ENCODE measurements around the gene NRCAM.

Gene NRCAM

DNA sequence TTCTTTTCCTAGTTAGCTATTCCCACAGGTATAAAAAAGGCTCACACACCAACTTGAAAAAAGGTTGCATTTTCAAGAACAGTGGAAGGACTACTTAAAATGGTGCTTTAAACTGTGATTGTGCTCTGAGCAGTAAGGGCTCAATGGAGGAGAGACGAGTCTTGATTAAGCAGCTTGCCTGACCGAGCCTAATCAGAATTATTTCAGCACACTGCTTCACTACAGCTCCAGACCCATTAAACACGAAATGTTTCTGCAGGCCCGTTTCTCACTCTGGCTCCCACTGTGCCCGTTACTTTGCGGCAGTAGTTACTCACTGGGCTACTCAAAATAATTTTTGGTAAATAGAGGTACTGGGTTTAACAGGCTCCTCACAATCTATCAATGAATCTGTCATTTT, 126.0 kb downstream of the NRCAM start:
- H3K27ac ChIP-seq = no peak overlapping the region
- DNase-seq = no peak

DNA sequence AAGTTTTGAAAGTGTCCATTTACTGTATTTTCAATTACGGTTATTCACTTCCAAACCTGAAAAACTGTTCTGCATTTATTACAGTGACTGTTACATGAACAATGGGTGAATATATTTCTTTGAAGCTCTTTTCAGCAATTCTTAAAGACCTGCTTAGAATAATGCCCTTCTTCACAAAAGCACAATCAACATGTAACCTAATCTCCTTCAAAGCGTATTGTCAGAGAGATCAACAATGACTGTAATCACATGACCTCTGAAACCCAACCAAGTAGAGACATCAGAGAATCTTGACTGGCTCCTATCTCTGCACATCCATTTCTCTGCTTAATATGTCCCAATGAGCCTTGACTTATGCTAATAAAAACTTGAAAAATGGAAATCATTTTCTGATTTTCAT, 126.7 kb downstream of the NRCAM start:
- DNase-seq = no peak
- Histone ChIP-seq H3K4me3 (ENCODE audit: low read depth, low read length) (no peak overlapping the region), H3K9me3 (ENCODE audit: severe bottlenecking) (no peaks in the 10 kb centered on the region), H3K36me3 (no peaks in the 10 kb centered on the region), H3K27ac (peak overlapping the region; percentile 22), H3K27me3 (ENCODE audit: insufficient read depth, low read depth, severe bottlenecking) (no peaks in the 10 kb centered on the region)
- TF ChIP-seq, protein P1, sequence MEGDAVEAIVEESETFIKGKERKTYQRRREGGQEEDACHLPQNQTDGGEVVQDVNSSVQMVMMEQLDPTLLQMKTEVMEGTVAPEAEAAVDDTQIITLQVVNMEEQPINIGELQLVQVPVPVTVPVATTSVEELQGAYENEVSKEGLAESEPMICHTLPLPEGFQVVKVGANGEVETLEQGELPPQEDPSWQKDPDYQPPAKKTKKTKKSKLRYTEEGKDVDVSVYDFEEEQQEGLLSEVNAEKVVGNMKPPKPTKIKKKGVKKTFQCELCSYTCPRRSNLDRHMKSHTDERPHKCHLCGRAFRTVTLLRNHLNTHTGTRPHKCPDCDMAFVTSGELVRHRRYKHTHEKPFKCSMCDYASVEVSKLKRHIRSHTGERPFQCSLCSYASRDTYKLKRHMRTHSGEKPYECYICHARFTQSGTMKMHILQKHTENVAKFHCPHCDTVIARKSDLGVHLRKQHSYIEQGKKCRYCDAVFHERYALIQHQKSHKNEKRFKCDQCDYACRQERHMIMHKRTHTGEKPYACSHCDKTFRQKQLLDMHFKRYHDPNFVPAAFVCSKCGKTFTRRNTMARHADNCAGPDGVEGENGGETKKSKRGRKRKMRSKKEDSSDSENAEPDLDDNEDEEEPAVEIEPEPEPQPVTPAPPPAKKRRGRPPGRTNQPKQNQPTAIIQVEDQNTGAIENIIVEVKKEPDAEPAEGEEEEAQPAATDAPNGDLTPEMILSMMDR (IDR thresholded peaks at IDR 0.05; ENCODE audit: low read depth, low read length) = no peak

More for the DNA sequence above, 126.0 kb downstream of the NRCAM start:
- Histone ChIP-seq H3K36me3 (no peaks in the 10 kb centered on the region), H3K4me3 (ENCODE audit: low read depth, low read length) (no peak overlapping the region), H3K27me3 (ENCODE audit: insufficient read depth, low read depth, severe bottlenecking) (no peaks in the 10 kb centered on the region), H3K9me3 (ENCODE audit: severe bottlenecking) (no peaks in the 10 kb centered on the region)
- TF ChIP-seq, protein P1 (IDR thresholded peaks at IDR 0.05; ENCODE audit: low read depth, low read length) = no peak

DNA sequence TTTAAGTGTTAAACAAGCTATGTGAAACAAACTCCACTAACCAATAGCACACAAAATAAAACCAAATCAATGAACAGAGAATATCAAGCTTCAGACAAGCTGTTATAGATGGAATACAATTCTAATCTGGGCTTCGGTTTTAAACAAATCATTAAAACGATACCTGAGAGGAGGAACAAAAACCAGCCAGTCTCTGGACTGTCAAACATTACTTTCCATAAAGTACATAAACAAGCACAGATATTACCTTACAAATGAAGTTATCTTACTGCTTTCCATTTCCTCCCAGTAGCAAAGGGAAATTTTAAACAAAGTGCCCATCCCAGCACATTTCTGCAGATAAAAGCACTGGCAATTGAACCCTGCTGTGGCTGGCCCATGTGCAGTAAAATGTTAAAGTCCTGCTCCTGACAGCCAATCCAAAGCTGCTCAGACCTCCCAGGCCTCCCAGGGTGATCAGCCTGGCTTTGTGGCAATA, 128.0 kb downstream of the NRCAM start:
- DNase-seq = peak; percentile 41
- no peak overlapping the region for H3K4me3 ChIP-seq (ENCODE audit: low read depth, low read length)
- H3K36me3 ChIP-seq = no peaks in the 10 kb centered on the region
- TF ChIP-seq, protein P1 (IDR thresholded peaks at IDR 0.05; ENCODE audit: low read depth, low read length) = no peak
- H3K27ac ChIP-seq = peak overlapping the region; percentile 63
- no peaks in the 10 kb centered on the region for H3K27me3 ChIP-seq (ENCODE audit: insufficient read depth, low read depth, severe bottlenecking)
- H3K9me3 ChIP-seq (ENCODE audit: severe bottlenecking) = no peaks in the 10 kb centered on the region

DNA sequence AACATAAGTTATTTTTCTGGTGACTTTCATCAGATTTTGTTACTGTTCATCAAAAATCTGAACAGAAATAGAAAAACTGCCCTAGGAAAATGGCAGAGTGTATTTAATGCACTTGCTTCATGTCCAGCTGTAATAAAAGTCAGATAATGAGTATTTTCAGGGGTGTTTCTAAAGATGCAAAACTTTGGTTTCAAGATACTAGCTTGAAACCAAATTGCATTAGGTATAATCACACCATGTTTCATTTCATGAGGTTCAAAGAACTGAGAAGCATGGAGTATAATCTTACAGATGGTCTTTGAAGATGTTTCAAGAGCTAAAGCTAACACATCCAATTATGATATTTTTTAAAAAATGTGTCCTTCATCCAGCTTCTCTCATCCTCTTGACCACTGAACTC, 128.9 kb downstream of the NRCAM start:
- H3K36me3 ChIP-seq = no peaks in the 10 kb centered on the region
- DNase-seq = no peak
- TF ChIP-seq, protein P1 (IDR thresholded peaks at IDR 0.05; ENCODE audit: low read depth, low read length) = no peak
- no peaks in the 10 kb centered on the region for H3K9me3 ChIP-seq (ENCODE audit: severe bottlenecking)
- no peaks in the 10 kb centered on the region for H3K27me3 ChIP-seq (ENCODE audit: insufficient read depth, low read depth, severe bottlenecking)
- H3K27ac ChIP-seq = peak overlapping the region; percentile 63
- H3K4me3 ChIP-seq (ENCODE audit: low read depth, low read length) = no peak overlapping the region

DNA sequence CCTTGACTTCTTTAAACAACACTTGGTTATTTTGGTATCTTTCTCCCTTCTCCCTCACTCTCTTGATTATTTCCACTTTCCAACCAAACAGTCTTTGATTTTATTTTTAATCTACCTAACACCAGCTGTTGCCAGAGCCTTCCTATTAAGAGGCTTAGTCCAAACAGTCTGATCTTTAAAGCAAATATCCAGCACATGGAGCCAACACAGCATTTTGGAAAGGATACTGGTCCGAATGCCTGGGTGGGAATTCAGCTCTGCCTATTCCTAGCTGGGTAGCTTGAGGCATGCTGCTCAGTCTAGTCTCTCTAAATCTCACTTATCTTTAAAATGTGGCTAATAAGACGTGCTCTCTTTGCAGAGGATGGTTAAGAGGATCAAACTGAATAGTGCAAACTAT, 129.3 kb downstream of the NRCAM start:
- Histone ChIP-seq H3K27ac (peak overlapping the region; percentile 63), H3K27me3 (ENCODE audit: insufficient read depth, low read depth, severe bottlenecking) (no peaks in the 10 kb centered on the region), H3K4me3 (ENCODE audit: low read depth, low read length) (no peak overlapping the region), H3K9me3 (ENCODE audit: severe bottlenecking) (no peaks in the 10 kb centered on the region), H3K36me3 (no peaks in the 10 kb centered on the region)
- DNase-seq = peak; percentile 66
- TF ChIP-seq, protein P1 (IDR thresholded peaks at IDR 0.05; ENCODE audit: low read depth, low read length) = no peak

Measured in WERI-Rb-1 (cell line).